ENCODE results near the gene RPLP1.

Gene RPLP1

GRCh38 chr15:69479971-69480370, 27.4 kb downstream of the RPLP1 start:
- in situ Hi-C loops (cut with HindIII; ENCODE audit: low pct_unique_long_range_greater_than_20kb, low sequenced_read_pairs): no loop called here
- TF ChIP-seq JUND (IDR thresholded peaks at IDR 0.05; ENCODE audit: low read depth): no peak
- DNase-seq (ENCODE audit: low read depth in 1 of 2, low spot score in 1 of 2): no peak

- TF ChIP-seq JUND (IDR thresholded peaks at IDR 0.05; ENCODE audit: low read depth): no peak
- in situ Hi-C loops (cut with HindIII; ENCODE audit: low pct_unique_long_range_greater_than_20kb, low sequenced_read_pairs): no loop called here
- no peak for DNase-seq (ENCODE audit: low read depth in 1 of 2, low spot score in 1 of 2)
Observed at GRCh38 chr15:69480932-69481331, 28.3 kb downstream of the RPLP1 start.

- DNase-seq (ENCODE audit: low read depth in 1 of 2, low spot score in 1 of 2): peak in 1 of 2 experiments; percentile 94
- in situ Hi-C loops (cut with HindIII; ENCODE audit: low pct_unique_long_range_greater_than_20kb, low sequenced_read_pairs): no loop called here
- TF ChIP-seq JUND (IDR thresholded peaks at IDR 0.05; ENCODE audit: low read depth): no peak
Observed at GRCh38 chr15:69482686-69483256, 30.2 kb downstream of the RPLP1 start.

GRCh38 chr15:69484837-69485236, 32.2 kb downstream of the RPLP1 start:
- peak in 1 of 2 experiments; percentile 79 for DNase-seq (ENCODE audit: low read depth in 1 of 2, low spot score in 1 of 2)
- no peak for TF ChIP-seq JUND (IDR thresholded peaks at IDR 0.05; ENCODE audit: low read depth)
- in situ Hi-C loops (cut with HindIII; ENCODE audit: low pct_unique_long_range_greater_than_20kb, low sequenced_read_pairs): no loop called here

- in situ Hi-C loops (cut with HindIII; ENCODE audit: low pct_unique_long_range_greater_than_20kb, low sequenced_read_pairs): no loop called here
- TF ChIP-seq JUND (IDR thresholded peaks at IDR 0.05; ENCODE audit: low read depth): no peak
- DNase-seq (ENCODE audit: low read depth in 1 of 2, low spot score in 1 of 2): no peak
Observed at GRCh38 chr15:69486481-69487110, 34.0 kb downstream of the RPLP1 start.

GRCh38 chr15:69489073-69489571, 36.5 kb downstream of the RPLP1 start:
- TF ChIP-seq JUND (IDR thresholded peaks at IDR 0.05; ENCODE audit: low read depth): no peak
- in situ Hi-C loops (cut with HindIII; ENCODE audit: low pct_unique_long_range_greater_than_20kb, low sequenced_read_pairs): no loop called here
- DNase-seq (ENCODE audit: low read depth in 1 of 2, low spot score in 1 of 2): no peak

GRCh38 chr15:69490356-69491037, 37.9 kb downstream of the RPLP1 start:
- in situ Hi-C loops (cut with HindIII; ENCODE audit: low pct_unique_long_range_greater_than_20kb, low sequenced_read_pairs): no loop called here
- no peak for TF ChIP-seq JUND (IDR thresholded peaks at IDR 0.05; ENCODE audit: low read depth)
- DNase-seq (ENCODE audit: low read depth in 1 of 2, low spot score in 1 of 2): no peak

- DNase-seq (ENCODE audit: low read depth in 1 of 2, low spot score in 1 of 2): no peak
- no peak for TF ChIP-seq JUND (IDR thresholded peaks at IDR 0.05; ENCODE audit: low read depth)
- in situ Hi-C loops (cut with HindIII; ENCODE audit: low pct_unique_long_range_greater_than_20kb, low sequenced_read_pairs): no loop called here
Observed at GRCh38 chr15:69491038-69491505, 38.5 kb downstream of the RPLP1 start.

- TF ChIP-seq JUND (IDR thresholded peaks at IDR 0.05; ENCODE audit: low read depth): no peak
- in situ Hi-C loops (cut with HindIII; ENCODE audit: low pct_unique_long_range_greater_than_20kb, low sequenced_read_pairs): no loop called here
- no peak for DNase-seq (ENCODE audit: low read depth in 1 of 2, low spot score in 1 of 2)
Observed at GRCh38 chr15:69493406-69493805, 40.8 kb downstream of the RPLP1 start.

GRCh38 chr15:69496001-69496400, 43.4 kb downstream of the RPLP1 start:
- no peak for DNase-seq (ENCODE audit: low read depth in 1 of 2, low spot score in 1 of 2)
- in situ Hi-C loops (cut with HindIII; ENCODE audit: low pct_unique_long_range_greater_than_20kb, low sequenced_read_pairs): no loop called here
- no peak for TF ChIP-seq JUND (IDR thresholded peaks at IDR 0.05; ENCODE audit: low read depth)

GRCh38 chr15:69497076-69497475, 44.5 kb downstream of the RPLP1 start:
- in situ Hi-C loops (cut with HindIII; ENCODE audit: low pct_unique_long_range_greater_than_20kb, low sequenced_read_pairs): no loop called here
- no peak for DNase-seq (ENCODE audit: low read depth in 1 of 2, low spot score in 1 of 2)

GRCh38 chr15:69497667-69498066, 45.0 kb downstream of the RPLP1 start:
- no peak for TF ChIP-seq JUND (IDR thresholded peaks at IDR 0.05; ENCODE audit: low read depth)
- in situ Hi-C loops (cut with HindIII; ENCODE audit: low pct_unique_long_range_greater_than_20kb, low sequenced_read_pairs): no loop called here
- DNase-seq (ENCODE audit: low read depth in 1 of 2, low spot score in 1 of 2): no peak

More at GRCh38 chr15:69497076-69497475, 44.5 kb downstream of the RPLP1 start:
- TF ChIP-seq JUND (IDR thresholded peaks at IDR 0.05; ENCODE audit: low read depth): no peak

GRCh38 chr15:69498282-69498681, 45.7 kb downstream of the RPLP1 start:
- no peak for TF ChIP-seq JUND (IDR thresholded peaks at IDR 0.05; ENCODE audit: low read depth)
- in situ Hi-C loops (cut with HindIII; ENCODE audit: low pct_unique_long_range_greater_than_20kb, low sequenced_read_pairs): no loop called here
- no peak for DNase-seq (ENCODE audit: low read depth in 1 of 2, low spot score in 1 of 2)

Measured in T47D (cell line).